Activated CD4-positive, alpha-beta T cell treated with anti-CD3 and anti-CD28 coated beads, Interleukin-2, amount 10 ng/mL, durations not matched to agents 24 days and 14 days (primary cell): ENCODE data around the gene TMED10. TPM values are rescaled to one million over a fixed set of nuclear protein-coding genes. Genes with fewer than 3 reads are reported as not detected.

Experiments
- DNase-seq: peaks from one replicate; pipeline ENCODE4 v3.0.0; 2022
- H3K27ac Mint-ChIP-seq: one replicate; pipeline ENCODE4 v1.8.0; 2022; ENCODE audit warnings: mild to moderate bottlenecking, mixed read lengths
- H3K27me3 Mint-ChIP-seq: one replicate; pipeline ENCODE4 v1.8.0; 2022; ENCODE audit warnings: mixed read lengths
- H3K36me3 Mint-ChIP-seq: one replicate; pipeline ENCODE4 v1.8.0; 2022; ENCODE audit warnings: low read depth, mild to moderate bottlenecking, mixed read lengths
- H3K4me1 Mint-ChIP-seq: one replicate; pipeline ENCODE4 v1.8.0; 2021; ENCODE audit warnings: mixed read lengths
- H3K4me3 Mint-ChIP-seq: one replicate; pipeline ENCODE4 v1.8.0; 2022; ENCODE audit warnings: mild to moderate bottlenecking, moderate library complexity, mixed read lengths
- H3K9me3 Mint-ChIP-seq: one replicate; pipeline ENCODE4 v1.8.0; 2021; ENCODE audit warnings: mixed read lengths
- intact Hi-C: fragments of 100-400 bp; cut with micrococcal nuclease; formaldehyde crosslinking; loops from one replicate; pipeline ENCODE4 v1.15.1; 2023
- total RNA-seq: library from RNA; stranded (reverse); gene quantifications from 2 replicates; pipeline ENCODE4 v1.2.3, GENCODE V29; 2022

Gene TMED10
- 192 and 200 TPM in 2 replicates for total RNA-seq

DNA sequence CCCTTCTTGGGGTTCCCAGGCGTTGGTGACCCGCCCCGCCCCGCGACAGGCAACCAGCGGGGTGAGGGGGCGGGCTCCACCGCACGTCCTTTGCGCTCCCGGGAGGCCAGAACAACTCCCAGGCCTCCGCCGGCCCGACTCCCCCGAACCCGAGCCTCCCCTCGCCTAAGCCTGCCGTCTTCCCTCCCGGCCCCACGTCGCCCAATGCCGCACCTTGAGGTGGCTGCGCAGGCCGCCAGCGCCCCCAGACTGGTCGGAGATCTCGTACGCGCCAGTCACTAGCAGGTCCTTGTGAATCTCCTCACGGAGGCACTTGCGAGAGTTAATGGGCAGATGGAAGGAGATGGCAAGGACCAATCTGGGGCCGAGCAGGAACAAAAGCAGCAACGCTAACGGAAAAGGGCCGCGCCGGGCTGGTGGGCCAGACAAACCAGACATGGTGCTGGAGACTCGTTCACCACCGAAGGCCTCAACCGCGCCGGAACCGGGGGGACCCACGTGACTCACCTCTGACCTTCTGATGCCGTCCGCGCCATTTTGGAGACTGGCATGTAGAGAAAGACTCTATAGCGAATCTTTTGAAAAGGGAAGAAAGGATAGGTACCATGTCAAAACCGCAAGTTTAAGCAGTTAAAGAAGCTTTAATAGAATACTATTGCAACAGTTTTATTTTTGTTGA lies at the start of gene TMED10:
Gene TMED10 (minus strand): TSS at position 471 of the 679 bp plus-strand sequence. CDS start 33 bp downstream, at position 438.
- DNase-seq = peak; percentile 97
- Mint-ChIP-seq H3K36me3 (peaks cover 11% of the 10 kb centered on the region), H3K9me3 (no peaks in the 10 kb centered on the region), H3K27me3 (peaks cover 8% of the 10 kb centered on the region), H3K27ac (peak within 1 kb of the TSS; percentile 98), H3K4me3 (peak within 1 kb of the TSS; percentile 92), H3K4me1 (peaks cover 27% of the 10 kb centered on the region)
- intact Hi-C loops = loop anchor here (1.0 to 10.0 kb wide), 9 partner anchors 49 to 979 kb away; partner anchors contain the start of genes EIF2B2, ERG28, FOS and GPATCH2L

DNA sequence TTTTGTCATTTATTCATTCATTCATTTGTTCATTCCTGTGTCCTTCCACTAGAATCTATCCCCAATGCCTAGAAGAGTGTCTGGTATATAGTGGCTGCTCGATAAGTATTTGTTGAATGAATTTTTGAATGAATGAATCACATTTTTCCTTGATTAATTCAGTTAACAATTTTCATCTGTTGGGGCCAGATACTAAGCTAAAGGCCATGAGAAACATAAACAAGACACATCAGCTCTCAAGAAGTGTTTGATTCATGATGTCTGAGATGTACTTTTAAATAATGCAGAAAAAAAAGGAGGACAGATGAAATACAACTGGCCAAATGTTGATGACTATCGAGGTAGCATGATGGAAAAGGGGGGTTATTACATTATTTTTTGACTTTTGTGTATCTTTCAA lies 48.1 kb upstream of the TMED10 start:
- Mint-ChIP-seq H3K4me1 (peaks cover 26% of the 10 kb centered on the region), H3K9me3 (no peaks in the 10 kb centered on the region), H3K4me3 (no peak overlapping the region), H3K27ac (no peak overlapping the region), H3K27me3 (peaks cover 10% of the 10 kb centered on the region), H3K36me3 (no peaks in the 10 kb centered on the region)
- no peak for DNase-seq
- intact Hi-C loops = no loop called here

DNA sequence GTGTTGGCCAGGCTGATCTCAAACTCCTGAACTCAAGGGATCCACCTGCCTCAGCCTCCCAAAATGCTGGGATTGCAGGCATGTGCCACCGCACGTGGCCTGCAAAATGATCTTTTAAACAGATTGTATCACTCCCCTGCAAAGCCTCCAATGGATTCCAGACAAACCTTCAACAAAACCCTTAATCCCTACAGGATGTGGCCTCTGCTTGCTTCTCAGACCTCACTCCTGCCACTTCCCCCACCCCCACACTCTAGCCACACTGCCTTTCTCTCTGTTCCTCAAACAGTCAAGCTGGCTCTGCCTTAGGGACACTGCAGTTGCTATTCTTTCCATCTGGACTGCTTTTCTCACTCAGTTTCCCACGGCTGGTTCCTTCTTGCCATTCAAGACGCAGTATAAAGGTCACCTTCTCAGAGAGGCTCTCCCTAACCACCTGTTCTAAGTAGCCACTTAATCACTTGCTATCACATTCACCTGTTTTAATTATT lies 47.3 kb upstream of the TMED10 start:
- Mint-ChIP-seq H3K27ac (no peak overlapping the region), H3K4me1 (peaks cover 18% of the 10 kb centered on the region), H3K4me3 (no peak overlapping the region)

DNA sequence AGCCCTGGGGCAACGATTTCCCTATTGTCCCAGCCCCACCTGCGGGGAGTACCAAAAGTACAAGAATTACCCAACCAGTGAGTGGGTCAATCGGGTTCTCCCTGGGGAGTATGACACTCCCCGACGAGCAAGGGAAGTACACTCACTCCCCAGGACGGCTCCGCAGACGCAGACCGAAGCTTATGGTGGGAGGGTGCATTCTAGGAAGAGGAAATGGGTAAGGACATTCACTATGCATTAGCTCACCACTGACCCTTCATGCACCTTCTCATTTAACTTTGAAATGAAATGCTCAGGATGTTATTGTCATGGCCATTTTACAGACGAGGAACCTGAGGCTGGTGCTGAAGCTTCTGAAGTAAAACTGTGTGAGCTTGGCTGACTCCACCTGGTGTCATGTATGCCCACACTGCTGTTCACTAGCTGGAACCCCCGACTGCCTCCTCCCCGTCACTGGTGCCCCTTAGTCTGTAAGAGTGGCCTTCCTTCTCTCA lies 45.8 kb upstream of the TMED10 start:
- Mint-ChIP-seq H3K27ac (no peak overlapping the region), H3K27me3 (peaks cover 13% of the 10 kb centered on the region), H3K9me3 (no peaks in the 10 kb centered on the region), H3K4me1 (peaks cover 12% of the 10 kb centered on the region), H3K4me3 (no peak overlapping the region), H3K36me3 (no peaks in the 10 kb centered on the region)
- intact Hi-C loops = no loop called here
- no peak for DNase-seq

More for the DNA sequence above, 47.3 kb upstream of the TMED10 start:
- intact Hi-C loops = no loop called here
- H3K36me3 Mint-ChIP-seq = no peaks in the 10 kb centered on the region
- peak; percentile 62 for DNase-seq
- H3K9me3 Mint-ChIP-seq = no peaks in the 10 kb centered on the region
- H3K27me3 Mint-ChIP-seq = peaks cover 8% of the 10 kb centered on the region

DNA sequence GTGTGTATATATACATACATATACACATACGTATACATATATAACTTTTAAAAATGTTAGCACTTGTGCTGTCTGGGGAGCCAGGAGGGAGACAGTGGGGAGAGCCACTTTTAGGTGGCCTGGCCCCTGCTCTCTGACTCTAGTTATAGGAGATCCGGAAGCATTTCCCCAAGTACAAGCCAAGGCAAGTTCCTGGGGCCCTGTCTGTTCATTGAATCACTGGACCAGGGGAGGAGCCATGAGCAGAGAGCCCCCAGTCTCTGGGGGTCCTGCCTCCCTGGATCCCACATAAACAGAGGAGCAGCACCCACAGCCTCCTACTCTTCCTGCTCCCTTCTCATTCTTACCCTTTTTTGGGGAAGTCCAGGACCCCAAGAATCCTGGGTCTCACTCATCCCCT lies 45.4 kb upstream of the TMED10 start:
- Mint-ChIP-seq H3K27me3 (peaks cover 13% of the 10 kb centered on the region), H3K4me1 (peaks cover 12% of the 10 kb centered on the region), H3K36me3 (no peaks in the 10 kb centered on the region), H3K9me3 (no peaks in the 10 kb centered on the region), H3K27ac (no peak overlapping the region), H3K4me3 (no peak overlapping the region)
- intact Hi-C loops = no loop called here
- no peak for DNase-seq

DNA sequence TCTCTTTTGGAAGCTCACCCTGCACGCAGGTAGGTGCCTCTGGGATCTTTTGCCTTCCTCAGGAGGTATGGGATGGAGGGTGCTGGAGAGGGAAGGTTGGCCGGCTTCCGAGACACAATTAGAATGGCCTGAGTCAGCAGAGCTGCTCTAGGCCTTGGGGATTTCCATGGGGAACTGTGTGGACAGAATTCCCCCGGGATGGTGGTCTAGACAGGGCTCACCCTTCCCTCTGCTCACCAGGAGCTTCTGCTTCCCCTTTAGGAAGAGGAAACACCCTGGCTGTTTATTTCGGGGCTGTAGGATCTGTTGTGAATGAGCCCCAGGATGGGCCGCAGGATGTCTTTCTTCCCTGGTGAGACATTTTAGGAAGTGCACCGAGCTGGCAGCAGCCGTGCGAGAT lies 43.7 kb upstream of the TMED10 start:
- Mint-ChIP-seq H3K27ac (no peak overlapping the region), H3K36me3 (peaks cover 2% of the 10 kb centered on the region)

DNA sequence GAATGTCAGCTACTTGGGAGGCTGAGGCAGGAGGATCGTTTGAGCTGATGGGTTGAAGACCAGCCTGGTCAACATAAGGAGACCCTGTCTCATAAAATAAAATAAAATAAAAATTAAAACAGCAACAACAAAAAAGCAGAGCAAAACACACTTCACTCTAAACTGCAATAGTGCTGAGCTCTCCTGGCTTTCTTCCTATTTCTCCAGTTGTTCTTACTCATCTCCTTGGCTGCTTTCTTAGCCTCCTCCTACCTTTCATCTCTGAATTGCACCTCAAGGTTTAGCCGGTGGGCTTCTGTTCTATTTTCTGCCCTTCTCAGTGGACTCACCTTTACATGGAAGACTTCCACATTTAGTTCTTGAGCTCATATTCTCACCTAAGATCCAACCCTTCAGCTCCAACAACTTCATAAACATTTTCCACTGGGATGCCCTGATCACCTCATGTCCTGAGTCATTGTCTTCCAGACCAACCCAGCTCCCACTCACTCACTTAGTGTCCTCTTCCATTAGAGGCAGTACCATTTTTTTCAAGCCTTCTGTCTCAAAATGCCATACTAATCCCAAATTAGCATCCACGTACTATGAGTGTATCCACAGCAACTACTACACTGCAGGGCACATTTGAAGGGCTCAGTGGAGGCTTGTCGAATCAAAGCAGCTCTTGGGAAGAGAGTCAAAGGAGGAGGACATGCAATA lies 41.2 kb upstream of the TMED10 start:
- DNase-seq = no peak
- intact Hi-C loops = no loop called here
- peaks cover 20% of the 10 kb centered on the region for H3K27me3 Mint-ChIP-seq
- H3K27ac Mint-ChIP-seq = no peak overlapping the region
- peaks cover 14% of the 10 kb centered on the region for H3K4me1 Mint-ChIP-seq
- H3K36me3 Mint-ChIP-seq = peaks cover 2% of the 10 kb centered on the region
- no peak overlapping the region for H3K4me3 Mint-ChIP-seq
- H3K9me3 Mint-ChIP-seq = no peaks in the 10 kb centered on the region

More for the DNA sequence above, 43.7 kb upstream of the TMED10 start:
- DNase-seq = no peak
- peaks cover 21% of the 10 kb centered on the region for H3K4me1 Mint-ChIP-seq
- H3K4me3 Mint-ChIP-seq = no peak overlapping the region
- H3K9me3 Mint-ChIP-seq = no peaks in the 10 kb centered on the region
- H3K27me3 Mint-ChIP-seq = peaks cover 16% of the 10 kb centered on the region
- intact Hi-C loops = no loop called here

DNA sequence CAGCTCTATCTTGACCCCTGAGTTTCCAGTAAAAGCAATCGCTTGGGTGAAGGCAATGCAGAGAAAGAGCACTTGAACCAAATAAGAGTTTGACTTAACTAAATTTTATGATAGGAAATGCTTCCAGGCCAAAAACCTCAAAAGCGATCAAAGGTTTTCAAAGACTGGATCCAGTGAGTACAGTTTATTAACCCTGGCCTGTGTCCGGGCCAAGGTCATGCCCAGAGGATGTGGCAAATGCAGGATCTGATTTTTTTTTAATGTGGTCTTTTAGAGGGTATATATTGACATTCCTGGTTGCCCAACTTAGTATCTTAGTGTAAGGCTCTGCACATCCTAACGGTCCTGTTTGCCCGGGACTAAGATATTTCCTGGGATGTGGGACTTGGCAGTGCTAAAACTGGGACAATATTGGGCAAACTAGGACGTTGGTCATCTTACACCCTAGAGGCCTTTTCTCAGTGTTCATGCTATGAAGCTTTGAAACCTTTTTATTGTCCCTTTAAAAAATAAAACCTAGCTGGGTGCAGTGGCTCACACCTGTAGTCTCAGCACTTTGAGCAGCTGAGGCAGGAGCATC lies 40.1 kb upstream of the TMED10 start:
- intact Hi-C loops = no loop called here
- H3K9me3 Mint-ChIP-seq = no peaks in the 10 kb centered on the region
- H3K4me3 Mint-ChIP-seq = no peak overlapping the region
- no peak for DNase-seq
- H3K27ac Mint-ChIP-seq = no peak overlapping the region
- peaks cover 12% of the 10 kb centered on the region for H3K4me1 Mint-ChIP-seq
- peaks cover 20% of the 10 kb centered on the region for H3K27me3 Mint-ChIP-seq
- peaks cover 2% of the 10 kb centered on the region for H3K36me3 Mint-ChIP-seq

DNA sequence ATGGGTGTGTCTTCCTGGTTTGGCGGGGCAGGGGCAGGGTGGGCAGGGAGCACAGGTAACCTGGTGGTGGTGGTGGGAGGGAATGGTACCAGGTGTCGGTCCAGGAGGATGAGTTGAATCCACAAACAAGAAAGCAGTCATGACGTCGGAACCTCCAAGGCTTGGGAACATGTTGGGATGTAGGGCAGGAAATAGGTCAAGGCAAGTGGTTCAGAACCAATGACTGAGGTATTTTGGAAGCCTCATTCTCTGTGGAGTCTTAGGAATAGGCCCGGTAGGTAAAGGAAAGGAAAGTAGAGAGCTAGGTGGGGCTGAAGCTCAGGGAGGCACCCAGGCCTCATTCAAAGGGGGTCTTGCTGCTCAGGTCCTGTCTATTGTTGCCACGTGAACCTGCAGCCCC lies 39.1 kb upstream of the TMED10 start:
- Mint-ChIP-seq H3K4me1 (peaks cover 12% of the 10 kb centered on the region), H3K27me3 (peaks cover 20% of the 10 kb centered on the region), H3K9me3 (no peaks in the 10 kb centered on the region), H3K36me3 (peaks cover 2% of the 10 kb centered on the region), H3K27ac (peak overlapping the region; percentile 36), H3K4me3 (no peak overlapping the region)
- intact Hi-C loops = no loop called here
- DNase-seq = no peak

DNA sequence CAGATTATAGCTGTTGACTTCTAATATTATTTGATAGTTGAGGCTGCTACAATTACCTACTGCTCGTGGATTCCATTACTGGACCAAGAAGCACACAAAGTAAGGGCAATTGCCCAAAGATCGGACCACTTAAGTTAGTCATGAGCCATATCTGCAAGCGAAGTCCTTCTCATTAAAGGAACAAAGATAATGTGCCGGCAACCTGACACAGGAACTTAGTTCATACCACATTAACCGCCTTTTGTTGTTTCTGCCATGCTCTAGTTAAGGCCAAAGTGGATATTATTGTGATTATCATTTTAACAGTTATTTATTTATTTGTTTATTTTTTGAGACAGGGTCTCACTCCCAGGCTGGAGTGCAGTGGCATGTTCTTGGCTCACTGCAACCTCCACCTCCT lies 38.1 kb upstream of the TMED10 start:
- Mint-ChIP-seq H3K4me3 (no peak overlapping the region), H3K27ac (no peak overlapping the region), H3K36me3 (peaks cover 2% of the 10 kb centered on the region), H3K4me1 (peaks cover 12% of the 10 kb centered on the region), H3K9me3 (no peaks in the 10 kb centered on the region), H3K27me3 (peaks cover 21% of the 10 kb centered on the region)
- intact Hi-C loops = no loop called here
- no peak for DNase-seq

DNA sequence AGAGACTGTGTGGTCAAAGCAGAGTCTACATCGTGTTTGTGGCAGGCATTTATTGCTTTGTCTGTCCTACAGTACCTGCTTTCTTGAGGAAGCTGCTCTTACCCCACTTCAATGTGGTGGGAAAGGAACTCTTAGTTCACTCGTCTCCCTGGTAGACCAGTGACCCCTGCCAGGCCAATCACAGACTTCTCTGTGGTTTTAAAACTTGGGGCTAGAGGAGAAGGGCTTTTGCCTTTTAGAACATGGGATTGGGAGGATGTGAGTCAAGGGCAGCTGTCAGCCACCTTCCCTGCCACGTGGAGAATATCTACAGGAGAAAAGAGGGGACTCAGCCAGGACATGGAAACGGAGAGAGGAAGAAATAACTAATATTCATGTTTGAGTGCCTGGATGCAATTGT lies 36.8 kb upstream of the TMED10 start:
- Mint-ChIP-seq H3K27ac (no peak overlapping the region), H3K27me3 (peaks cover 20% of the 10 kb centered on the region), H3K4me3 (no peak overlapping the region), H3K36me3 (peaks cover 2% of the 10 kb centered on the region), H3K9me3 (no peaks in the 10 kb centered on the region), H3K4me1 (peaks cover 12% of the 10 kb centered on the region)
- no peak for DNase-seq
- intact Hi-C loops = no loop called here

DNA sequence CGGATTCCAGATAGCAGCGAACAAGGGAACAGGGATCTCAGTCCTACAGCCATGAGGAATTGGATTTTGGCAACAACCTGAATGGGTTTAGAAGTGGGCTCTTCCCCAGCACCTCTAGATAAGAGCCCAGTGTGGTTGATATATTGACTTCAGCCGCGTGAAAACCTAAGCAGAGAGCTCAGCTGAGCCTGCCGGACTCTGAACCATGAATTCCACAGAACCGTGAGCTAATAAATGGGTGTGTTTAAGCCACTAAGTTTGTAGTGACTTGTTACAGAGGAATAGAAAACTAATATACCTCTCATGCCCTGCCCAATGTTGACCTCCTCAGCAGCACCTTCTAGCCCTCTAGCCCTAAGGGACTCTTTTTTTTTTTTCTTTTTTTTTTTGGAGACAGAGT lies 32.4 kb upstream of the TMED10 start:
- Mint-ChIP-seq H3K36me3 (peaks cover 3% of the 10 kb centered on the region), H3K9me3 (no peaks in the 10 kb centered on the region), H3K27ac (no peak overlapping the region), H3K4me1 (peaks cover 26% of the 10 kb centered on the region), H3K4me3 (no peak overlapping the region), H3K27me3 (peaks cover 11% of the 10 kb centered on the region)
- DNase-seq = no peak
- intact Hi-C loops = no loop called here

DNA sequence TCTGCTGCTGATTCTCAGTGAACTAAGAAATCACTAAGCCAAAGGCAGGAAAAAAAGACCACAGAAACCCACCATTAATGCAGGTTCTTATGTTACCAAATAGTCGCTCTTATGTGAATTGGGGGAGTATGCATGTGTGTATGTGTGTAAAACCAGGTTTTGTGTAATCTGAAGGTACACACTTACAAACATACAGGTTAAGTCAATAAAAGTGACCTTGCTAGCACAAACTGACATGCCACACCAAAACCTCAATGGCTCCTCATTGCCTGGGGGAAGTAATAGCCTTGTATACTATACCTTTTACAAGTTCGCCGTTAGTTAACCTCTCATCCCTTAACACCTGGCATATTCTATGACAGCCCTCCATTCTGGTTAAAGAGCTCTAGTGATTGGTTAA lies 29.8 kb upstream of the TMED10 start:
- peaks cover 6% of the 10 kb centered on the region for H3K27me3 Mint-ChIP-seq
- no peak for DNase-seq
- H3K27ac Mint-ChIP-seq = peak overlapping the region; percentile 48
- H3K4me1 Mint-ChIP-seq = peaks cover 25% of the 10 kb centered on the region
- H3K9me3 Mint-ChIP-seq = no peaks in the 10 kb centered on the region
- intact Hi-C loops = no loop called here
- peaks cover 3% of the 10 kb centered on the region for H3K36me3 Mint-ChIP-seq
- H3K4me3 Mint-ChIP-seq = no peak overlapping the region

DNA sequence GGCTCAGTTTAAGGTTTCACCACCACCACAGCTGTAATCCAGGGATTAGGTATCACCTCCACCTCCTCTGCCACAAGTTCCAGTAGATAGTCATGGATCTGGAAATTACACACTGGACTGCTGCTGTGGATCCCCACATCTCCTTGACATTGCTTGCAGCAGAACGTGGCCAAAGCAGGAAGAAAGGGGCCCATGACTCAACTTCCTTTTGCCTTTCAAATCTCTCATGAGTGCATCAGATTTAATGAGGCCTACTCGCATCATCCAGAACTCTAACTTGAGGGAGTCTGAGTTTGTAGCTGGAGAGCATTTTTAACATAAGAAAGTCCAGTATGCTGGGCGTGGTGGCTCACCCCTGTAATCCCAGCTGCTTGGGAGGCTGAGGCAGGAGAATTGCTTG lies 29.2 kb upstream of the TMED10 start:
- peak; percentile 62 for DNase-seq
- H3K27ac Mint-ChIP-seq = peak overlapping the region; percentile 80
- H3K27me3 Mint-ChIP-seq = peaks cover 9% of the 10 kb centered on the region
- H3K9me3 Mint-ChIP-seq = no peaks in the 10 kb centered on the region
- no peak overlapping the region for H3K4me3 Mint-ChIP-seq
- intact Hi-C loops = no loop called here
- H3K4me1 Mint-ChIP-seq = peaks cover 25% of the 10 kb centered on the region
- H3K36me3 Mint-ChIP-seq = peaks cover 3% of the 10 kb centered on the region
